WTC11 (cell line): ENCODE data around the gene BLMH. TPM values are rescaled to one million over a fixed set of nuclear protein-coding genes. Genes with fewer than 3 reads are reported as not detected.

Experiments
- ATAC-seq: fragments of 200-7000 bp; cut with Tn5 transposase; 2 replicates; pipeline ENCODE4 v1.10.0; 2021; ENCODE audit warnings: mild to moderate bottlenecking, moderate library complexity
- CTCF ChIA-PET: fragments of 300-600 bp; sonication (Branson Sonifier 250); formaldehyde crosslinking; loops from one replicate; lab custom pipeline; 2021; ENCODE audit warnings: antibody characterized with exemption; lab: Charles Lee
- POLR2A ChIA-PET: fragments of 350-600 bp; sonication (Branson Sonifier 250); formaldehyde crosslinking; loops from one replicate; lab custom pipeline; 2021; ENCODE audit warnings: antibody characterized with exemption; lab: Charles Lee
- DNase-seq: peaks from one replicate; pipeline ENCODE4 v3.0.0; 2021; ENCODE audit warnings: low spot score
- H3K27ac Mint-ChIP-seq: 2 replicates; pipeline ENCODE4 v1.8.0; 2021; ENCODE audit warnings: mixed read lengths
- H3K27me3 Mint-ChIP-seq: 2 replicates; pipeline ENCODE4 v1.8.0; 2021; ENCODE audit warnings: low read depth, mild to moderate bottlenecking, moderate library complexity, mixed read lengths
- H3K36me3 Mint-ChIP-seq: 2 replicates; pipeline ENCODE4 v1.8.0; 2021; ENCODE audit warnings: mixed read lengths
- H3K4me1 Mint-ChIP-seq: 2 replicates; pipeline ENCODE4 v1.8.0; 2022; ENCODE audit warnings: mixed read lengths
- H3K4me3 Mint-ChIP-seq: 2 replicates; pipeline ENCODE4 v1.8.0; 2021; ENCODE audit warnings: mild to moderate bottlenecking, moderate library complexity, mixed read lengths
- H3K9me3 Mint-ChIP-seq: 2 replicates; pipeline ENCODE4 v1.8.0; 2021; ENCODE audit warnings: mixed read lengths
- ATF1 ChIP-seq: sonication (generic); formaldehyde crosslinking; IDR thresholded peaks from 2 replicates; pipeline ENCODE4 v1.8.1; 2023; ENCODE audit warnings: mild to moderate bottlenecking, moderate library complexity, missing genetic modification reagents
- CBFB ChIP-seq: sonication (generic); formaldehyde crosslinking; IDR thresholded peaks from 2 replicates; pipeline ENCODE4 v1.8.1; 2022; ENCODE audit warnings: mild to moderate bottlenecking, low read depth, missing genetic modification reagents
- GABPB1 ChIP-seq: sonication (generic); formaldehyde crosslinking; IDR thresholded peaks from 2 replicates; pipeline ENCODE4 v1.8.1; 2023; ENCODE audit warnings: mild to moderate bottlenecking, missing genetic modification reagents
- GRHL2 ChIP-seq: fragments of 250-450 bp; sonication (Bioruptor Pico); IDR thresholded peaks from 2 replicates; pipeline ENCODE4 v1.8.0; 2022; ENCODE audit warnings: mild to moderate bottlenecking, moderate library complexity; ENCODE audit not compliant: insufficient replicate concordance, severe bottlenecking
- NFYB ChIP-seq: sonication (generic); formaldehyde crosslinking; conservative IDR thresholded peaks from 2 replicates; pipeline ENCODE4 v1.8.0; 2022; ENCODE audit warnings: low read depth, missing genetic modification reagents
- NR3C1 ChIP-seq: sonication (generic); formaldehyde crosslinking; conservative IDR thresholded peaks from 2 replicates; pipeline ENCODE4 v1.8.1; 2023; ENCODE audit warnings: low read depth, mild to moderate bottlenecking, missing genetic modification reagents
- PRRX2 ChIP-seq: fragments of 250-450 bp; sonication (Bioruptor Pico); IDR thresholded peaks from 2 replicates; pipeline ENCODE4 v1.8.0; 2021; ENCODE audit warnings: mild to moderate bottlenecking
- TEAD4 ChIP-seq: sonication (generic); formaldehyde crosslinking; IDR thresholded peaks from 2 replicates; pipeline ENCODE4 v1.8.0; 2022; ENCODE audit warnings: mild to moderate bottlenecking, missing genetic modification reagents
- TP53 ChIP-seq: sonication (generic); formaldehyde crosslinking; IDR thresholded peaks from 2 replicates; pipeline ENCODE4 v1.8.1; 2023; ENCODE audit warnings: mild to moderate bottlenecking, missing genetic modification reagents
- ZNF138 ChIP-seq: sonication (generic); formaldehyde crosslinking; conservative IDR thresholded peaks from 2 replicates; pipeline ENCODE4 v1.8.1; 2022; ENCODE audit warnings: mild to moderate bottlenecking, moderate library complexity, missing genetic modification reagents
- ZNF263 ChIP-seq: sonication (generic); formaldehyde crosslinking; IDR thresholded peaks from 2 replicates; pipeline ENCODE4 v1.8.1; 2022; ENCODE audit warnings: low read depth, mild to moderate bottlenecking, moderate library complexity, missing genetic modification reagents
- ZNF317 ChIP-seq: sonication (generic); formaldehyde crosslinking; IDR thresholded peaks from 2 replicates; pipeline ENCODE4 v1.8.1; 2023; ENCODE audit warnings: low read depth, mild to moderate bottlenecking, moderate library complexity, missing genetic modification reagents, borderline replicate concordance
- total RNA-seq: library from RNA; stranded (reverse); gene quantifications from 3 replicates; pipeline ENCODE4 v1.2.3, GENCODE V29; 2021
- TF ChIP-seq, protein P1 (sequence below): sonication (generic); formaldehyde crosslinking; IDR thresholded peaks from 2 replicates; pipeline ENCODE4 v1.8.1; 2023; ENCODE audit warnings: mild to moderate bottlenecking, moderate library complexity, missing genetic modification reagents
- TF ChIP-seq, protein P2 (sequence below): sonication (generic); formaldehyde crosslinking; IDR thresholded peaks from 2 replicates; pipeline ENCODE4 v1.8.1; 2022; ENCODE audit warnings: low read depth, mild to moderate bottlenecking, moderate library complexity, missing genetic modification reagents, borderline replicate concordance
- TF ChIP-seq, protein P3 (sequence below): fragments of 250-450 bp; sonication (Bioruptor Pico); IDR thresholded peaks from 2 replicates; pipeline ENCODE4 v1.9.0; 2021; ENCODE audit warnings: mild to moderate bottlenecking, borderline replicate concordance
- TF ChIP-seq, protein P4 (sequence below): sonication (generic); formaldehyde crosslinking; IDR thresholded peaks from 2 replicates; pipeline ENCODE4 v1.8.0; 2023; ENCODE audit warnings: missing genetic modification reagents, mild to moderate bottlenecking, borderline replicate concordance
- TF ChIP-seq, protein P5 (sequence below): sonication (generic); formaldehyde crosslinking; IDR thresholded peaks from 2 replicates; pipeline ENCODE4 v1.8.0; 2022; ENCODE audit warnings: mild to moderate bottlenecking, missing genetic modification reagents
- TF ChIP-seq, protein P6 (sequence below): sonication (generic); formaldehyde crosslinking; IDR thresholded peaks from 2 replicates; pipeline ENCODE4 v1.8.1; 2022; ENCODE audit warnings: missing genetic modification reagents, borderline replicate concordance

Gene BLMH
- total RNA-seq, 1 experiment from 2014 or later = 63.9 TPM

DNA sequence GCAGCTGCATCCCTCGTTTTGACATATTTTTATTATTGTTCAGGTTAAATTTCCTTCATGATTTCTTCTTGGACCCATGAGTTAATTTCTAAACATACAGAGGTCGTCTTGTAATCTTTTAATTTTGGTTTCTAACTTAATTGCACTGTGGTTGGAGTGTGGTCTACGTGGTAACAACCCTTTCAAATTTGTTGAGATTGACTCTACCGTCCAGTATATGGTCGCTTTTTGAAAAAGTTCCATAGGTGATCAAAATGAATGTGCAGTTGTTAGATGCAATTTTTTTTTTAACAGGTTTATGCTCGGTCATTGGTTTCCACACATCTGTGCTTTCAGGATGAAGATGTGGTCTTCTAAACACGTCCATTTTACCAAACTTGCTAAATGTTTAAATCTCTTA, 45.3 kb downstream of the BLMH start:
- CTCF ChIA-PET = no interaction called here
- no peak for ATAC-seq
- POLR2A ChIA-PET = no interaction called here

More for the DNA sequence above, 45.3 kb downstream of the BLMH start:
- no peaks in the 10 kb centered on the region for H3K4me1 Mint-ChIP-seq
- DNase-seq = no peak
- no peak overlapping the region for H3K4me3 Mint-ChIP-seq
- H3K27ac Mint-ChIP-seq = no peak overlapping the region
- TF ChIP-seq, protein P1, sequence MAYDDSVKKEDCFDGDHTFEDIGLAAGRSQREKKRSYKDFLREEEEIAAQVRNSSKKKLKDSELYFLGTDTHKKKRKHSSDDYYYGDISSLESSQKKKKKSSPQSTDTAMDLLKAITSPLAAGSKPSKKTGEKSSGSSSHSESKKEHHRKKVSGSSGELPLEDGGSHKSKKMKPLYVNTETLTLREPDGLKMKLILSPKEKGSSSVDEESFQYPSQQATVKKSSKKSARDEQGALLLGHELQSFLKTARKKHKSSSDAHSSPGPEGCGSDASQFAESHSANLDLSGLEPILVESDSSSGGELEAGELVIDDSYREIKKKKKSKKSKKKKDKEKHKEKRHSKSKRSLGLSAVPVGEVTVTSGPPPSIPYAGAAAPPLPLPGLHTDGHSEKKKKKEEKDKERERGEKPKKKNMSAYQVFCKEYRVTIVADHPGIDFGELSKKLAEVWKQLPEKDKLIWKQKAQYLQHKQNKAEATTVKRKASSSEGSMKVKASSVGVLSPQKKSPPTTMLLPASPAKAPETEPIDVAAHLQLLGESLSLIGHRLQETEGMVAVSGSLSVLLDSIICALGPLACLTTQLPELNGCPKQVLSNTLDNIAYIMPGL (CRISPR knock-in tag) = no peak
- TF ChIP-seq, protein P2, sequence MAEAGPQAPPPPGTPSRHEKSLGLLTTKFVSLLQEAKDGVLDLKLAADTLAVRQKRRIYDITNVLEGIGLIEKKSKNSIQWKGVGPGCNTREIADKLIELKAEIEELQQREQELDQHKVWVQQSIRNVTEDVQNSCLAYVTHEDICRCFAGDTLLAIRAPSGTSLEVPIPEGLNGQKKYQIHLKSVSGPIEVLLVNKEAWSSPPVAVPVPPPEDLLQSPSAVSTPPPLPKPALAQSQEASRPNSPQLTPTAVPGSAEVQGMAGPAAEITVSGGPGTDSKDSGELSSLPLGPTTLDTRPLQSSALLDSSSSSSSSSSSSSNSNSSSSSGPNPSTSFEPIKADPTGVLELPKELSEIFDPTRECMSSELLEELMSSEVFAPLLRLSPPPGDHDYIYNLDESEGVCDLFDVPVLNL (CRISPR knock-in tag) = no peak
- TF ChIP-seq ATF1 (CRISPR knock-in tag) (no peak), CBFB (CRISPR knock-in tag) (no peak), TP53 (CRISPR knock-in tag) (no peak), ZNF263 (CRISPR knock-in tag) (no peak), ZNF138 (no peak), NR3C1 (CRISPR knock-in tag) (no peak), PRRX2 (CRISPR knock-in tag) (no peak), ZNF317 (CRISPR knock-in tag) (no peak), TEAD4 (CRISPR knock-in tag) (no peak), NFYB (CRISPR knock-in tag) (no peak), GABPB1 (no peak), GRHL2 (CRISPR knock-in tag) (no peak)
- TF ChIP-seq, protein P3, sequence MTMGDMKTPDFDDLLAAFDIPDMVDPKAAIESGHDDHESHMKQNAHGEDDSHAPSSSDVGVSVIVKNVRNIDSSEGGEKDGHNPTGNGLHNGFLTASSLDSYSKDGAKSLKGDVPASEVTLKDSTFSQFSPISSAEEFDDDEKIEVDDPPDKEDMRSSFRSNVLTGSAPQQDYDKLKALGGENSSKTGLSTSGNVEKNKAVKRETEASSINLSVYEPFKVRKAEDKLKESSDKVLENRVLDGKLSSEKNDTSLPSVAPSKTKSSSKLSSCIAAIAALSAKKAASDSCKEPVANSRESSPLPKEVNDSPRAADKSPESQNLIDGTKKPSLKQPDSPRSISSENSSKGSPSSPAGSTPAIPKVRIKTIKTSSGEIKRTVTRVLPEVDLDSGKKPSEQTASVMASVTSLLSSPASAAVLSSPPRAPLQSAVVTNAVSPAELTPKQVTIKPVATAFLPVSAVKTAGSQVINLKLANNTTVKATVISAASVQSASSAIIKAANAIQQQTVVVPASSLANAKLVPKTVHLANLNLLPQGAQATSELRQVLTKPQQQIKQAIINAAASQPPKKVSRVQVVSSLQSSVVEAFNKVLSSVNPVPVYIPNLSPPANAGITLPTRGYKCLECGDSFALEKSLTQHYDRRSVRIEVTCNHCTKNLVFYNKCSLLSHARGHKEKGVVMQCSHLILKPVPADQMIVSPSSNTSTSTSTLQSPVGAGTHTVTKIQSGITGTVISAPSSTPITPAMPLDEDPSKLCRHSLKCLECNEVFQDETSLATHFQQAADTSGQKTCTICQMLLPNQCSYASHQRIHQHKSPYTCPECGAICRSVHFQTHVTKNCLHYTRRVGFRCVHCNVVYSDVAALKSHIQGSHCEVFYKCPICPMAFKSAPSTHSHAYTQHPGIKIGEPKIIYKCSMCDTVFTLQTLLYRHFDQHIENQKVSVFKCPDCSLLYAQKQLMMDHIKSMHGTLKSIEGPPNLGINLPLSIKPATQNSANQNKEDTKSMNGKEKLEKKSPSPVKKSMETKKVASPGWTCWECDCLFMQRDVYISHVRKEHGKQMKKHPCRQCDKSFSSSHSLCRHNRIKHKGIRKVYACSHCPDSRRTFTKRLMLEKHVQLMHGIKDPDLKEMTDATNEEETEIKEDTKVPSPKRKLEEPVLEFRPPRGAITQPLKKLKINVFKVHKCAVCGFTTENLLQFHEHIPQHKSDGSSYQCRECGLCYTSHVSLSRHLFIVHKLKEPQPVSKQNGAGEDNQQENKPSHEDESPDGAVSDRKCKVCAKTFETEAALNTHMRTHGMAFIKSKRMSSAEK = no peak
- TF ChIP-seq, protein P4, sequence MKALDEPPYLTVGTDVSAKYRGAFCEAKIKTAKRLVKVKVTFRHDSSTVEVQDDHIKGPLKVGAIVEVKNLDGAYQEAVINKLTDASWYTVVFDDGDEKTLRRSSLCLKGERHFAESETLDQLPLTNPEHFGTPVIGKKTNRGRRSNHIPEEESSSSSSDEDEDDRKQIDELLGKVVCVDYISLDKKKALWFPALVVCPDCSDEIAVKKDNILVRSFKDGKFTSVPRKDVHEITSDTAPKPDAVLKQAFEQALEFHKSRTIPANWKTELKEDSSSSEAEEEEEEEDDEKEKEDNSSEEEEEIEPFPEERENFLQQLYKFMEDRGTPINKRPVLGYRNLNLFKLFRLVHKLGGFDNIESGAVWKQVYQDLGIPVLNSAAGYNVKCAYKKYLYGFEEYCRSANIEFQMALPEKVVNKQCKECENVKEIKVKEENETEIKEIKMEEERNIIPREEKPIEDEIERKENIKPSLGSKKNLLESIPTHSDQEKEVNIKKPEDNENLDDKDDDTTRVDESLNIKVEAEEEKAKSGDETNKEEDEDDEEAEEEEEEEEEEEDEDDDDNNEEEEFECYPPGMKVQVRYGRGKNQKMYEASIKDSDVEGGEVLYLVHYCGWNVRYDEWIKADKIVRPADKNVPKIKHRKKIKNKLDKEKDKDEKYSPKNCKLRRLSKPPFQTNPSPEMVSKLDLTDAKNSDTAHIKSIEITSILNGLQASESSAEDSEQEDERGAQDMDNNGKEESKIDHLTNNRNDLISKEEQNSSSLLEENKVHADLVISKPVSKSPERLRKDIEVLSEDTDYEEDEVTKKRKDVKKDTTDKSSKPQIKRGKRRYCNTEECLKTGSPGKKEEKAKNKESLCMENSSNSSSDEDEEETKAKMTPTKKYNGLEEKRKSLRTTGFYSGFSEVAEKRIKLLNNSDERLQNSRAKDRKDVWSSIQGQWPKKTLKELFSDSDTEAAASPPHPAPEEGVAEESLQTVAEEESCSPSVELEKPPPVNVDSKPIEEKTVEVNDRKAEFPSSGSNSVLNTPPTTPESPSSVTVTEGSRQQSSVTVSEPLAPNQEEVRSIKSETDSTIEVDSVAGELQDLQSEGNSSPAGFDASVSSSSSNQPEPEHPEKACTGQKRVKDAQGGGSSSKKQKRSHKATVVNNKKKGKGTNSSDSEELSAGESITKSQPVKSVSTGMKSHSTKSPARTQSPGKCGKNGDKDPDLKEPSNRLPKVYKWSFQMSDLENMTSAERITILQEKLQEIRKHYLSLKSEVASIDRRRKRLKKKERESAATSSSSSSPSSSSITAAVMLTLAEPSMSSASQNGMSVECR (CRISPR knock-in tag) = no peak
- TF ChIP-seq, protein P5, sequence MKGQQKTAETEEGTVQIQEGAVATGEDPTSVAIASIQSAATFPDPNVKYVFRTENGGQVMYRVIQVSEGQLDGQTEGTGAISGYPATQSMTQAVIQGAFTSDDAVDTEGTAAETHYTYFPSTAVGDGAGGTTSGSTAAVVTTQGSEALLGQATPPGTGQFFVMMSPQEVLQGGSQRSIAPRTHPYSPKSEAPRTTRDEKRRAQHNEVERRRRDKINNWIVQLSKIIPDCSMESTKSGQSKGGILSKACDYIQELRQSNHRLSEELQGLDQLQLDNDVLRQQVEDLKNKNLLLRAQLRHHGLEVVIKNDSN (CRISPR knock-in tag) = no peak
- TF ChIP-seq, protein P6, sequence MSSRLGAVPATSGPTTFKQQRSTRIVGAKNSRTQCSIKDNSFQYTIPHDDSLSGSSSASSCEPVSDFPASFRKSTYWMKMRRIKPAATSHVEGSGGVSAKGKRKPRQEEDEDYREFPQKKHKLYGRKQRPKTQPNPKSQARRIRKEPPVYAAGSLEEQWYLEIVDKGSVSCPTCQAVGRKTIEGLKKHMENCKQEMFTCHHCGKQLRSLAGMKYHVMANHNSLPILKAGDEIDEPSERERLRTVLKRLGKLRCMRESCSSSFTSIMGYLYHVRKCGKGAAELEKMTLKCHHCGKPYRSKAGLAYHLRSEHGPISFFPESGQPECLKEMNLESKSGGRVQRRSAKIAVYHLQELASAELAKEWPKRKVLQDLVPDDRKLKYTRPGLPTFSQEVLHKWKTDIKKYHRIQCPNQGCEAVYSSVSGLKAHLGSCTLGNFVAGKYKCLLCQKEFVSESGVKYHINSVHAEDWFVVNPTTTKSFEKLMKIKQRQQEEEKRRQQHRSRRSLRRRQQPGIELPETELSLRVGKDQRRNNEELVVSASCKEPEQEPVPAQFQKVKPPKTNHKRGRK (CRISPR knock-in tag) = no peak
- H3K36me3 Mint-ChIP-seq = peaks cover 15% of the 10 kb centered on the region
- H3K27me3 Mint-ChIP-seq = no peaks in the 10 kb centered on the region
- H3K9me3 Mint-ChIP-seq = no peaks in the 10 kb centered on the region
